Lower leg skin (tissue), 3 donors: ENCODE data around the gene PPIB.

ENCODE experiments used
- POLR2A ChIP-seq, 2 donors: fragments of 450-650 bp; IDR thresholded peaks; one replicate each; pipeline ENCODE4 v1.6.1; 2016 to 2017; ENCODE audit warnings: antibody characterized with exemption in 2 of 2, mild to moderate bottlenecking in 1 of 2, moderate library complexity in 1 of 2
- TF ChIP-seq, protein P1 (sequence below), 3 donors: fragments of 450-650 bp; IDR thresholded peaks; one replicate each; pipeline ENCODE4 v1.5.1; 2016; ENCODE audit warnings: antibody characterized with exemption in 3 of 3, mild to moderate bottlenecking in 3 of 3, moderate library complexity in 2 of 3

DNA sequence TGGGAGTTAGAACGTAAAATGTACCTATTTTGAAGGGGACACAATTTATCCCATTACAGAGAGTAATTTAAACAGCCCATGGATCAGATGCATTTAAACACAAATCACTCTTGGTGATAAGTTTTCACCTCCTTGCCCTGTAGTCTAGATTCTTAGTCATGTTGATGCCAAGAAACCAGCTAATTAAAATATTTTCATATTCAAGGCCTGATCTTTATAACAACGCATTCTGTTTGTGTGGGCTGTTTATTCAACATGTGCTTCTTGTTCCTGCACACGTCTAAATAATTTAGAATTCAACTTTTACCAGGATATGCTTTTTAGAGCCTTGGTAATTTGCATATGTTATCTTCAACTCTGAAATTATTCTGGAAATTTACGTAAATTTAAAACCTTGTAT lies 41.2 kb downstream of the PPIB start:
- TF ChIP-seq, protein P1, sequence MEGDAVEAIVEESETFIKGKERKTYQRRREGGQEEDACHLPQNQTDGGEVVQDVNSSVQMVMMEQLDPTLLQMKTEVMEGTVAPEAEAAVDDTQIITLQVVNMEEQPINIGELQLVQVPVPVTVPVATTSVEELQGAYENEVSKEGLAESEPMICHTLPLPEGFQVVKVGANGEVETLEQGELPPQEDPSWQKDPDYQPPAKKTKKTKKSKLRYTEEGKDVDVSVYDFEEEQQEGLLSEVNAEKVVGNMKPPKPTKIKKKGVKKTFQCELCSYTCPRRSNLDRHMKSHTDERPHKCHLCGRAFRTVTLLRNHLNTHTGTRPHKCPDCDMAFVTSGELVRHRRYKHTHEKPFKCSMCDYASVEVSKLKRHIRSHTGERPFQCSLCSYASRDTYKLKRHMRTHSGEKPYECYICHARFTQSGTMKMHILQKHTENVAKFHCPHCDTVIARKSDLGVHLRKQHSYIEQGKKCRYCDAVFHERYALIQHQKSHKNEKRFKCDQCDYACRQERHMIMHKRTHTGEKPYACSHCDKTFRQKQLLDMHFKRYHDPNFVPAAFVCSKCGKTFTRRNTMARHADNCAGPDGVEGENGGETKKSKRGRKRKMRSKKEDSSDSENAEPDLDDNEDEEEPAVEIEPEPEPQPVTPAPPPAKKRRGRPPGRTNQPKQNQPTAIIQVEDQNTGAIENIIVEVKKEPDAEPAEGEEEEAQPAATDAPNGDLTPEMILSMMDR (IDR thresholded peaks at IDR 0.05) = no peak
- no peak for TF ChIP-seq POLR2A (IDR thresholded peaks at IDR 0.05)
